ENCODE results near the gene RLIM. TPM values are rescaled to one million over a fixed set of nuclear protein-coding genes. Genes with fewer than 3 reads are reported as not detected.

The RLIM gene
- total and polyA plus RNA-seq, 2 of the 8 experiments (the other 6 are each of a cell fraction or from before 2014, with no cell fraction given) = 6.3 to 34.6 TPM

GRCh38 chrX:74656079-74656745 is 41.8 kb upstream of the RLIM start (continued):
- TF ChIP-seq CHD7 (IDR thresholded peaks at IDR 0.05; ENCODE audit: insufficient replicate concordance, low read length) = no peak
- no peak for TF ChIP-seq GTF2F1 (IDR thresholded peaks at IDR 0.05; ENCODE audit: borderline replicate concordance, low read depth, low read length)
- TF ChIP-seq EP300 (IDR thresholded peaks at IDR 0.05; ENCODE audit: borderline replicate concordance in 1 of 2, low read depth in 2 of 2, low read length in 2 of 2) = no peak
- TF ChIP-seq RBBP5 (IDR thresholded peaks at IDR 0.05; ENCODE audit: borderline replicate concordance, low read depth, low read length) = no peak
- TF ChIP-seq GABPA (IDR thresholded peaks at IDR 0.05; ENCODE audit: borderline replicate concordance, insufficient read depth, low read length) = no peak
- no peak for TF ChIP-seq BCL11A (IDR thresholded peaks at IDR 0.05; ENCODE audit: low read depth in 2 of 2, low read length in 2 of 2)
- TF ChIP-seq CTBP2 (IDR thresholded peaks at IDR 0.05; ENCODE audit: borderline replicate concordance, insufficient read depth, insufficient read length, low read length) = no peak
- no peak for TF ChIP-seq EZH2 (IDR thresholded peaks at IDR 0.05; ENCODE audit: low read depth, low read length, severe bottlenecking)
- TF ChIP-seq CHD2 (IDR thresholded peaks at IDR 0.05; ENCODE audit: low read length) = no peak
- TF ChIP-seq MAFK (IDR thresholded peaks at IDR 0.05; ENCODE audit: low read depth, low read length) = no peak

Data from H1 (cell line).